Choroid plexus epithelial cell (primary cell): ENCODE data around the gene HTRA3.

ENCODE experiments used
- DNase-seq: peaks from one replicate; pipeline ENCODE4 v3.0.0-alpha.2; 2010; ENCODE audit warnings: low read depth
- H3K4me3 ChIP-seq: 2 replicates; pipeline ENCODE4 v1.5.1; 2011; ENCODE audit warnings: low read depth, mild to moderate bottlenecking, control low read depth, low read length, moderate library complexity
- TF ChIP-seq, protein P1 (sequence below): conservative IDR thresholded peaks from 2 replicates; pipeline ENCODE4 v1.5.1; 2011; ENCODE audit warnings: low read depth, mild to moderate bottlenecking, control low read depth, inconsistent platforms, low read length, moderate library complexity

HTRA3 gene

DNA sequence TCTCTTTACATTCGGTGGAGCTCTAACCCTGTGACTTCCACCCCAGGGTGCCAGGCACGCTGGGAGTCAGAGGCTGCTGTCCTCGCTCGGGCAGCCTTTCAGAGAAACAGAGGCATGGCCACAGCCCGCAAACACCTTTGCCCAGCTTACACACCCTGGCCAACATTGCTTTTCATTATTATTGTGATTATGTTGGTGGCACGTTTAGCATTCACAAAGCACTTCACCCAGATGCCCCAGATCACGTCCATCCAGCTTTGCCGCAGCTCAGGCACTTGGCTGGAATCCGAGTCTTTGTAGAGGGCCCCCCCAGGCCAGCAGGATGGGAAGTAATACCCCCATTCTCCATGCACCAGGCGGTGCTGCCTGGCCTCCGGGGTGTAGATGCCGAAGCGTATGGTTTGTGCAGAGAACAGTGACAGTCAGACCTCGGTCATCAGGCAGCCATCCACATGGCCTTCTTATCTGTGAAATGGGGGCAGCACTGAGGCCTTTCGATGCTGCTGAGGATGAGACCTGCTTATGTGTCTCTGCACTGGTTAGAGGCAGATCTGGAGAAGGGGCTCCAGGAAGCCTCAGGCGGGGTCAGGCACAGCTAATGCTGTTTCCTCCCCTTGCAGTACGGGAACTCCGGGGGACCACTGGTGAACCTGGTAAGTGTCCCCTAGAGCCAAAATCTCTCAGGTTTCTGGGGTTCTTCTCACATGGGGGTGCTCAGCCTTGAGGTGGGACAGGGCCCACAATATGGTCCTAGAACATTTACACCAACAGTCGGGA is 22.3 kb downstream of the HTRA3 start:
- no peak overlapping the region for H3K4me3 ChIP-seq
- TF ChIP-seq, protein P1, sequence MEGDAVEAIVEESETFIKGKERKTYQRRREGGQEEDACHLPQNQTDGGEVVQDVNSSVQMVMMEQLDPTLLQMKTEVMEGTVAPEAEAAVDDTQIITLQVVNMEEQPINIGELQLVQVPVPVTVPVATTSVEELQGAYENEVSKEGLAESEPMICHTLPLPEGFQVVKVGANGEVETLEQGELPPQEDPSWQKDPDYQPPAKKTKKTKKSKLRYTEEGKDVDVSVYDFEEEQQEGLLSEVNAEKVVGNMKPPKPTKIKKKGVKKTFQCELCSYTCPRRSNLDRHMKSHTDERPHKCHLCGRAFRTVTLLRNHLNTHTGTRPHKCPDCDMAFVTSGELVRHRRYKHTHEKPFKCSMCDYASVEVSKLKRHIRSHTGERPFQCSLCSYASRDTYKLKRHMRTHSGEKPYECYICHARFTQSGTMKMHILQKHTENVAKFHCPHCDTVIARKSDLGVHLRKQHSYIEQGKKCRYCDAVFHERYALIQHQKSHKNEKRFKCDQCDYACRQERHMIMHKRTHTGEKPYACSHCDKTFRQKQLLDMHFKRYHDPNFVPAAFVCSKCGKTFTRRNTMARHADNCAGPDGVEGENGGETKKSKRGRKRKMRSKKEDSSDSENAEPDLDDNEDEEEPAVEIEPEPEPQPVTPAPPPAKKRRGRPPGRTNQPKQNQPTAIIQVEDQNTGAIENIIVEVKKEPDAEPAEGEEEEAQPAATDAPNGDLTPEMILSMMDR = no peak
- DNase-seq = no peak

DNA sequence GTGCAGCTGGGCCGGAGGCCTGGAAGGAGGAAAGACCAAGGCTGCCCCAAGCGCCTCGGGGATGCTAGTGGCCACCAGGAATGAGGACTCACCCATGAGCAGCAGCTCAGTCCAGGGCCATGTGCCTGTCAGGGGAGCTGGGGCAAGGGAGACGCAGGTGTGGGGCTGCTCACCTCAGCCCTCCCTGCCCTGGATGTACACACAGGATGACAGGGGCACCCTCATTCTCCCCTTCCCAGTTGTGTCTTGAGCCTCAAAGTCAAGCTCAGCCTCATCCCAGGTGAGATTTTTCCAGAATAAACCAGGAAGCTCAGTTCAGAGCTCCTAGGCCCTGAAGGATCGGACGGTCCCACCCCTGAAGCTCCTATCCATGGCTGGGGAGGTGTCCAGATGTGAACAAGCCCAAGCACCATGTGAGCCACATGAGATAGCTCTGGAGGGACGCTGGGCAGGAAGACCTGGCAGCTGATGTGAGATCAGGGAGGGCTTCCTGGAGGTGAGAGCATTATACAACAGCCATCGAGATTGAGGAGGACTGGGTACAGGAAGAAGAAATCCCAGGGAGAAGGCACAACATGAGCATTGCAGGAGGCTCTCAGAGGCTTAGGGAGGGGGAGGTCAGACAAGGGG is 23.0 kb downstream of the HTRA3 start:
- TF ChIP-seq, protein P1 = no peak
- DNase-seq = no peak
- no peak overlapping the region for H3K4me3 ChIP-seq

DNA sequence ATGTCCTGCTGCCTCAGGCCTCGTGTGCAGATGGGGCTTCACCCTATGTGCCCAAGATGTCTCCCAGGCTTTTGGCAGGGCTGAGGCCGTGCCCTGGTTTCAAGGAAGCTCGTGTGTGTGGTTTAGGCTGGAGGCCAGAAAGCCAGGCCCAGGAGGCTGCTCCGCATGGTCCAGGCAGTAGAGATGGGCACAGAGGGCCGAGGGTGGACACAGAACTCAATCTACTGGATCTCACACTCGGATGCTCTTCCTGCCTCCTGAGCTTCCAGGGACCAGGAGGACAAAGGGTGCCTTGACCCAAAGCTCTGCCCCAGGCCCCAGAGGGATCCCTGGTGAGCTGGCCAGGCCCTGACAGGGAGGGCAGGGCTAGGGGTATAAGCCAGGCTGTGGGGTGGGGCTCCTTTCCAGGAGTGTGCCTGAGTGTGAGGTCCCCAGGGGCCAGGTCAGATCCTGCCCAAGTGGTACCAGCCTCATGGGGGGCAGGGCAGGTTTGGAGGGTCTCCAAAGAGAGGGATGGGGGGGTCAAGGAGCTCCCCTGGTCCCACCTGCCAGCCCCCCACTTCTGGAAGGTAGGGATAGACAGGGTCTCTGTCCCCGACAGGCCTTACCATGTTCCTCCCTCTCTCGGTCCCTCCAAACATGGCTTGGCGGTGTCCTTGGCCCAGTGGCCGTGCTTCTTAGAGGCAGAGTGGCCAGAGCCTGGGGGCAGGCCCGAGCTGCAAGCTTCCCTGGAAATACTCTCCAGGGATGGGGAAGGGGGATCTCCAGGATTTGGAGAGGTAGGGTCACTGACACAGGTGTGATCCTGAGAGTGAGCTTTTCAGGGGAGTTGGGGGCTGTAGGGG is 23.8 kb downstream of the HTRA3 start:
- H3K4me3 ChIP-seq = no peak overlapping the region
- DNase-seq = no peak
- TF ChIP-seq, protein P1 = no peak

DNA sequence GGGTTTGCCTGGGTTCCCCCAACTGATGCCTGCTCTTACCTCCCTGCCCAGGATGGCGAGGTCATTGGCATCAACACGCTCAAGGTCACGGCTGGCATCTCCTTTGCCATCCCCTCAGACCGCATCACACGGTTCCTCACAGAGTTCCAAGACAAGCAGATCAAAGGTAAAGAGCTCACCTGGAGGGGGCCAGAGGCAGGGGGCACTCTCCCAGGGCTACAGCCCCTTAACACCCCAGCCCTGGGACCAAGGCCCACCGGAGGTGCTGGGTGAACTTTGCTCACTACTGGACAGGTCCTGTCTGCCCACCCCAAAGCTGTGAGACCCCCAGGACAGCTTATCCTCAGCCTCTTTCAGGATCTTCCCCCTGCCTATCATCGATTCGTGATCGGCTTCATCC is 24.5 kb downstream of the HTRA3 start:
- no peak overlapping the region for H3K4me3 ChIP-seq
- no peak for DNase-seq
- TF ChIP-seq, protein P1 = no peak

DNA sequence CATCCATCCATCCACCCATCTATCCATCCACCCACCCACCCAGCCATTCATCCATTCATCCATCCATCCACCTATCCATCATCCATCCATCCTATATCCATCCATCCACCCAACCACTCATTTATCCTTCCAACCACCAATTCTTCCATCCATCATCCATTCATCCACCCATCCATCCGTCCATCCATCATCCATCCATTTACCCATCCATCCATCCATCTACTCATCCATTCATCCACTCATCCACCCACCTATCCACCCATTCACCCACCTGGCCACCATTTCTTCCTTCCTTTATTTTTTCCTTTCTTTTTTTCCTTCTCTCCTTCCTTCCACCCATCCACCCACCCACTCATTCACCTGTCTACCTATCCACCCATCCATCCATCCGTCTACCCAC is 25.2 kb downstream of the HTRA3 start:
- no peak for DNase-seq
- no peak overlapping the region for H3K4me3 ChIP-seq
- TF ChIP-seq, protein P1 = no peak

DNA sequence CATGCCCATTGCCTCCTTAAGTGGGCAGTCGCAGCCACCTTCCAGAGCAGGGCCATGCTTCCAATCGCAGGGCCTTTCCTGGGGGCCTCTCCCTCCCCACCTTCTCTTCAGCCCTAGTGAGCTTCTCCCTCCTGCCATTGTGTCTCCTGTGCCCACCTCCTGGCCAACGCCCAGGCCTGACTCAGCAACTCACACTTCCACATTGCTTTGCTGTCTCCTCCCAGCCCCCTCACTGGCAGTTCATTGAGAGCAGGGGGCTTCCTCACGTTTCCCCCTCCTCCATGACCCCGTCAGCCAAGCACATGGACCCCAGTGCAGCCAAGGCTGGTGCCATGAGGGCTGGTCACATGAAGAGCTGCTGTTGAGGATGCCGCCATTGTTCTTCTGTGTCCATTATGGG is 25.9 kb downstream of the HTRA3 start:
- DNase-seq = no peak
- H3K4me3 ChIP-seq = no peak overlapping the region
- TF ChIP-seq, protein P1 = no peak
